DLD1 (cell line): ENCODE data around the gene ADGRF3.
"Not testable (repeated sequence)": the region's sequence is repeated elsewhere in the genome, so short reads cannot be mapped to it uniquely, and the experiment has no call there.

ENCODE experiments used
- in situ Hi-C: cut with HindIII; loops from 2 replicates; pipeline ENCODE4 v1.10.0; 2017; ENCODE audit warnings: low sequenced_read_pairs

The ADGRF3 gene

GRCh38 chr2:26281226-26281625 lies 65.4 kb downstream of the ADGRF3 start:
- in situ Hi-C loops = no loop called here

- in situ Hi-C loops = no loop called here
Observed at GRCh38 chr2:26279886-26280285, 66.7 kb downstream of the ADGRF3 start.

- in situ Hi-C loops = no loop called here
Observed at GRCh38 chr2:26276484-26277227, 69.9 kb downstream of the ADGRF3 start.

GRCh38 chr2:26274058-26274613 lies 72.5 kb downstream of the ADGRF3 start:
- in situ Hi-C loops = no loop called here

- in situ Hi-C loops = no loop called here
Observed at GRCh38 chr2:26273501-26273900, 73.1 kb downstream of the ADGRF3 start.

- in situ Hi-C loops = no loop called here
Observed at GRCh38 chr2:26270373-26270772, 76.2 kb downstream of the ADGRF3 start.

- in situ Hi-C loops = no loop called here
Observed at GRCh38 chr2:26269571-26270158, 76.9 kb downstream of the ADGRF3 start.

GRCh38 chr2:26268670-26269385 lies 77.8 kb downstream of the ADGRF3 start:
- in situ Hi-C loops = not testable (repeated sequence)

GRCh38 chr2:26268213-26268612 lies 78.4 kb downstream of the ADGRF3 start:
- in situ Hi-C loops = no loop called here

- in situ Hi-C loops = not testable (repeated sequence)
Observed at GRCh38 chr2:26258836-26259235, 87.8 kb downstream of the ADGRF3 start.
